SKM-1 treated with dmso at 0.1 percent for 144 hours (cell line): ENCODE results near the gene BATF3.
"Not testable (repeated sequence)": the region's sequence is repeated elsewhere in the genome, so short reads cannot be mapped to it uniquely, and the experiment has no call there.

Source experiments
- DNase-seq: peaks from one replicate; lab custom pipeline; 2025; ENCODE audit not compliant: unreplicated experiment; lab: John Stamatoyannopoulos, UW

BATF3 gene

DNA sequence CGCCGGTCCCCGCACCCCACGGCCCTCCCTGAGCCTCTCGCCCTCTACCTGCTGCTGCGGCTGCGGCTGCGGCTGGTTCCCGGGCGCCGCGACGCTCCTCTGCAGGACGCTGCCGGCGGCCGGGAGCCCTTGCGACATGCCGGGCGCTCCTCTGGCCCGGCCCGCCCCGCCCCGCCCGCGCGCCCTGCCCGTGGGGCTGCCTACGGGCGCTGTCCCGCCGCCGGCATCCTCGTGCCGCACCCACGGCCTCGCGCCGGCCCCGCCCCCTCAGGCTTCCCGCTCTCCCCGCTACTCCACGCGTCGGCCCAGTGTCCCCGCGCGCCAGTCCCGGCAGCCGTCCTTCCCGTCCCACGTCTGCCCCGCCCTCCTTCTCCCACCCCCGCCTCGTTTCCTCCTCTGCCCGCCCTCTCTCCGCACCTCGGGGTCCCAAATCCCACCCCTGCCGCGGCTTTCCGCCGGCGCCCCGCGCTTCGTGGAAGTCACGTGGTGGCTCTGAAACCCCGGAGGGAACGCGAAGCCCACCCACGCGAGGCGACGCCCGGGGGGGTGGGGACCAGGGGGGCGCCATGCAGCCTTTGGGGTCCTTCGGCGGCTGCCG lies at the start of gene BATF3:
Gene BATF3, minus strand, starts transcription at position 216 of the 598 bp plus-strand sequence. Its CDS starts 78 bp downstream, at position 138.
- DNase-seq, result peak; percentile 57

GRCh38 chr1:212746546-212746945 lies 46.9 kb upstream of the BATF3 start:
- DNase-seq, result no peak

DNA sequence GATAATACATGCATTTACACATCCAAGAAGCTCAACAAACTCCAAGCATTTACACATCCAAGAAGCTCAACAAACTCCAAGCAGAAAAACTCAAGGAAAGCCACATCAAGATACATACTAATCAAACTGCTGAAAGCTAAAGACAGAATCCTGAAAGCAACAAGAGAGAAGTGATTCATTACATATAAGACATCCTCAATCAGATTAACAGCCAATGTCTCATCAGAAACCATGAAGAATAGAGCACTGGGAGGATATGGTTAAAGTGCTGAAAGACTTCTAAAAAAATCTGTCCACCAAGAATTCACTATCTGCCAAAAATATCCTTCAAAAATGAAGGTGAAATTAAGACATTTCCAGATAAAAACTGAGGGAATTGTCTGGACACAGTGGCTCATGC lies 45.7 kb upstream of the BATF3 start:
- no peak for DNase-seq

- no peak for DNase-seq
Observed at GRCh38 chr1:212743901-212744475, 44.3 kb upstream of the BATF3 start.

DNA sequence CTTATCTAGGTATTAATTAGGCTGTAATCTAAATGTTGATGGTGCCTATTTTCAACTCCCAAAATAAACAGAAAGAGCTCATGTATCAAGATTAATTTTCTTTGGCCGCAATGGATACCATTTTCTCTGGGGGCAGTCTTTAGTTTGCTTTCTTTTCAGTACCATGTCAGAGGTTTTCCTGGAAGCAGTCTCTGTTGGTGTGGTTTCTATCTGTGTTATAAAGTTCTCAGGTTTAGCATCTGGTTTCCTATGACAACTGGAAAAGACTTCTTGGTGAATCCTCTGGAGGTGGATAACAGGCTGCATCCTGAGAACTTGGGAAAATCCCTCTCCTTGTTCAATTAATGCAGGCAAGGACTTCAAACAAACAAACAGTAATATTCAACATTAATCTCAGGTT lies 38.7 kb upstream of the BATF3 start:
- no peak for DNase-seq

DNA sequence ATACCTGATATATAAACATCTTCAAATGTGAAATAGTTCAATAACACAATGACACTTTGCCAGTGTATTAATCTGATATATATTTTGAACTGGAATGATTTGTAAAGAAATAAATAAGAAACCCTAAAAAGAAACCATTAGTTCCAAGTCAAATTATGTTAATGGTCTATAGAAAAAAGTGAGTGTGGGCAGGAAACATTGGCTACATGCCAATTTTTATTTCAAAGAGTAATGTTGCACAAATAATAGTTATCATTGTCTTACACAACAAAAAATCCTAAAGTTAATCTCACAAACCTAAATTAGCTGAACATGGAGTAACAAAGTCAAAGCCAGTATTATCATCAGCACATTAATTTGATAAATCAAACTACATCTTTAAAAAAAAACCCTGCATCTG lies 37.9 kb upstream of the BATF3 start:
- no peak for DNase-seq

DNA sequence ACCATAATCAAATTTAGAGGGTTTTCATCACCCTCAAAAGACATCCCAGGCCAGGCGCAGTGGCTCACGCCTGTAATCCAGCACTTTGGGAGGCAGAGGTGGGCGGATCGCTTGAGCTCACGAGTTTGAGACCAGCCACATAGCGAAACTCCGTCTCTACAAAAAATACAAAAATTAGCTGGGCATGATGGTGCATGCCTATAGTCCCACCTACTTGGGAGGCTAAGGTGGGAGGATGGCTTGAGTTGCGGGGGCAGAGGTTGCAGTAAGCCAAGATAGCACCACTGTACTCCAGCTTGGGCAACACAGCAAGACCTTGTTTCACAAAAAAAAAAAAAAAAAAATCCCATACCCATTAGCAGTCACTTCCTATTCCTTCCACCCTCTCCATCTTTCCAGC lies 33.5 kb upstream of the BATF3 start:
- DNase-seq, result no peak

DNA sequence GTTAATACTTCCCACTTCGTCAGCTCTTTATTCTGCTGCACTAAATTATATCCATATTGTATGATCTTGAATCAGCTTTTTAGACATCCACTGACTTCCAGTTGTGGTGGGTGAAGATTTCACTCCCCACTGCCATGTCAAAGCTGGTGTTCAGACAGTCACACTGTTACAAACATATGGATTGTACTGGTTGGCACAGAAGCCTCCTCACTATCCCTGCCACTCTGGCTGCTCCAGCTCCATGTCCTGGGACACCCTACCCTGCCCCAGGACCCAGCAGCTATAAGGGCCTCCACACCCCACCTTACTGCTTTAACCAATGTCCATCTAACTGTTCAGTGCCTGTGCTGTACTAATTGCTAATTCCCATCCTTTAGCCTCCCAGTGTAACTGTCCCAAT lies 32.0 kb upstream of the BATF3 start:
- no peak for DNase-seq

DNA sequence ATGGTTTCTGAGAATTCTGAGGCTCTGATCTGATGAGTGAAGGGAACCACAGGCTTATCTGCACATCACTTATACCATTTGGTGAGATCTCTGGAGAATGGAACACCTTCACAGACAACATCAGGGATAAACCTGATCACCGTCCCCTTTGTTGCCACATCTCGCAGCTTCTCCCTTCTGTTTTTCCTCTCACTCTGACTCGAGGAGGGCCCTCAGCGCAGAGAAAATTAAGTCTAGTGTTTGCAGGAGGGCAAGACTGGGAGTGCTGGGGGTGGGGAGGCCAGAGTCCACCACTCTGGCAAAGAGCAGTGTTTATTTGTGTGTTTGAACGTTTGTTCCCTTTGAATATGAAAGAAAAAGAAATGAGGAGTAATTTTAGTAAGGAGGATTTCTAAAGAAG lies 29.0 kb upstream of the BATF3 start:
- no peak for DNase-seq

DNA sequence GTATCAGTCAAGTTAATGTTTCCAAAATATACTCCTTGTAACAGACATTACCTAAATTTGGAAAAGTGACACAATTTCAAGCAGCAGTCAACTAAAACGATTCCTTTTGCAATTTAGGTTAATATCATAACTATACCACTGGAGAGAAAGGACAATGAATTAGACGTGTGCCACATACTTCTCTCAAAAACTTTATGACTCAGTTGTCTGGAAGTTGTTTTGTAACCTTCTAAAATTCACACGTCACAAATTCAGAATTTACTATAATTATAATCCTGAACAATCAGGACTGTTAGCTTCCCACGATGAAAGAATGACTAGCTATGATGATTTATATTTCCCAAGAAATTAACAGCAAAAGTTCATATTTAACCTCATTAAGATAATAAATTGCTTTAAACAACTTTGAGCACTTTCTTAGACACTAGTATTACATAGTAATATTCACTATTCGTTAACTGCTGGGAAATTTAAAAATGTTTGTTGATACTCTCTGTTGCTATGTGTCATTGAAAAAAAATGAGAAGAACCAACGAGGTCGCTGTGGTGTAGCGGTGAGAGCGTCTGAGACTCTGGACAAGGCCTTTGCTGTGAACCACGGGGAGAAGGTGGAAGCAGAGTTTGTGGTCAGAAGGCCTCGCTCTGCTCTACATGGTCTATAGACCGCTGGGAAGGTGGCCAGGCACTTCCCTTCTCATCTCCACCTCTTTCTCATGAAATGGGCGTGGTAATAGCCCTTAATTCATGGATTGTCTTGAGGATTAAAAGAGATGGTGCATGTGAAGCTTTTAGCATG lies 27.9 kb upstream of the BATF3 start:
- no peak for DNase-seq

- DNase-seq, result not testable (repeated sequence)
Observed at GRCh38 chr1:212724679-212725078, 25.0 kb upstream of the BATF3 start.

- no peak for DNase-seq
Observed at GRCh38 chr1:212722270-212722957, 22.8 kb upstream of the BATF3 start.

DNA sequence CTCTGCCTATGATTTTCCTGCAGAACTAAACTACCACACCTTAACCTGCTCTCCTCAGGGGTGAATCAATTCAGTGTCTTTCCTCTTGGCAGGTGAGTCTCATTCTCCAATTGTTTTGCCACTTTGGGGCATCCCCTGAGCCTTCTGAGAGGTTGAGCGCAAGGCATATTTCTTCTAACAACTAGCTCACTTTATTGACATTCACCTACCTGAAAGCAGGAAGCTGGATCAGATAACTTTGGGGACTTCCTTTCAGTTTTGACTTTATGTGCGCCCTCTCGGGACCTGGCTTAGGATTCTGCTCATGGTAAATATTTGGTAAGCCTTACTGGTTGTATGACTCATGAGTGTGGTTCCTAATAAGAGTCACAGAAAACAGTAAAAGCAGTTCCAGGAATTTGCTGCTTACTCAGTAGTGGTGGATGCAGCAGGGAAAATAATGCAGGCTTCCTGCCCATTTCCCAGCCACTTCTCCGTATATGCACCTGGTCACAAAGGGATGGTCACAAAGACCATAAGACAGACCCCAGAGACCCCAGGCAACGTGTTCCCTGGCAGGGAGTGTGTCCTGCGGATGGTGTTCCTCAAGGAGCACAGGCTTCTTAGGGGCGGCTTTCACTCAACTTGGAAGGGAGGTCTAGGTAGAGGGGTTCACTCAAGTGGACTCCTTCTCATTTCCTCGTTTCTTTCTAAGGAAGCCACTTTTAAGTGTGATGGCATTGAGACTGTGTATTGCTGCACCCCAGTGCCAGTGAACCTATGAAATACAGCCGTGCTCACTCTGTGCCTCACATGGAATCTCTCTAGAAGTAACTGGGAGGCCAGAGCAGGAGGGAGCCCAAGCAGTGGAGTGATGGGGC lies 22.0 kb upstream of the BATF3 start:
- DNase-seq, result no peak

- no peak for DNase-seq
Observed at GRCh38 chr1:212719633-212720032, 20.0 kb upstream of the BATF3 start.

- no peak for DNase-seq
Observed at GRCh38 chr1:212718499-212718898, 18.9 kb upstream of the BATF3 start.

DNA sequence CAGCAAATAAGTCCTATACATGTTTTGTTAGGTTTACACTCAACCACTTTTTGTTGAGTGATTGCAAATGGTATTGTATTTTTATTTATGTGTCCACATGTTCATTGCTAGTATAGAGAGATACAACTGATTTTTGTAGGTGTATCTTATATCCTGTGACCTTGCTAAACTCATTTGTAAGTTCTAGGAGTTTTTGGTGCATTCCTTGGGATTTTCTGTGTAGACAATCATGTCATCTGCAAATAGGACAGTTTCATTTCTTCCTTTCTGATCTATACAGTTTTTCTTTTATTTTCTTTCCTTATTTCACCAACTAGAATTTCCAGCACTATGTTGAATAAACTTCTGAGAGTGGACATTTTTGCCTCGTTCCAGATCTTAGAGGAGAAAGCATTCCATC lies 16.5 kb upstream of the BATF3 start:
- no peak for DNase-seq

- DNase-seq, result no peak
Observed at GRCh38 chr1:212713465-212714136, 14.0 kb upstream of the BATF3 start.

GRCh38 chr1:212712451-212713303 lies 13.0 kb upstream of the BATF3 start:
- no peak for DNase-seq

DNA sequence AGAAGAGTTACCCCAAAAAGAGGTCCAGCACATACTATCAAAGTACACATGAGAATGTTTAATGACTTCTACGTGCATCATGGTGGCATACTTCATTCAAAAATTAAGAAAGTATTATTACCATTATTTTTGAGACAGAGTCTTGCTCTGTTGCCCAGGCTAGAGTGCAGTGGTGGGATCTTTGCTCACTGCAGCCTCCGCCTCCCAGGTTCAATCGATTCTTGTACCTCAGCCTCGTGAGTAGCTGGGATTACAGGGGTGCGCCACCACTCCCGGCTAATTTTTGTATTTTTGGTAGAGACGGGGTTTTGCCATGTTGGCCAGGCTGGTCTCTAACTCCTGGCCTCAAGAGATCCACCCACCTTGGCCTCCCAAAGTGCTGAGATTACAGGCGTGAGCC lies 12.3 kb upstream of the BATF3 start:
- DNase-seq, result not testable (repeated sequence)
